ENCODE data around the gene TUT4. TPM values are rescaled to one million over a fixed set of nuclear protein-coding genes. Genes with fewer than 3 reads are reported as not detected.

The TUT4 gene
- total RNA-seq, 2 donors from 2014 or later = 50.7 to 85.8 TPM

DNA sequence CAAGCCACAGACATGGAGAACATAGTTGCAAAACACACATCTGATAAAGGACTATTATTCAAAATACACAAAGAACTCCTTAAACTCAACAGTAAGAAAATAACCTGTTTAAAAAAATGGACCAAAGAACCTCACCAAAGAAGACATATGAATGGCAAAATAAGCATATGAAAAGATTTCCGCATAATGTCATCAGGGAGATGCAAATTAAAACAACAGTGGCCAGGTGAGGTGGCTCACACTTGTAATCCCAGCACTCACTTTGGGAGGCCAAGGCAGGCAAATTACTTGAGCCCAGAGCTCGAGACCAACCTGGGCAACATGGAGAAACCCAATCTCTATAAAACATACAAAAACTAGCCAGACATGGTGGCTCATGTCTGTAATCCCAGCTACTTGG, 98.1 kb downstream of the TUT4 start:
- Mint-ChIP-seq H3K27ac (no peak overlapping the region), H3K27me3 (no peaks in the 10 kb centered on the region), H3K4me3 (no peak overlapping the region), H3K9me3 (no peaks in the 10 kb centered on the region), H3K36me3 (no peaks in the 10 kb centered on the region), H3K4me1 (ENCODE audit: low read depth in 2 of 2) (no peaks in the 10 kb centered on the region)
- no peak for ATAC-seq
- no peak for DNase-seq (ENCODE audit: low spot score)

GRCh38 chr1:52454127-52454526, 98.8 kb downstream of the TUT4 start:
- Mint-ChIP-seq H3K4me1 (ENCODE audit: low read depth in 2 of 2) (no peaks in the 10 kb centered on the region), H3K9me3 (no peaks in the 10 kb centered on the region), H3K36me3 (no peaks in the 10 kb centered on the region), H3K27me3 (no peaks in the 10 kb centered on the region), H3K27ac (no peak overlapping the region), H3K4me3 (no peak overlapping the region)
- no peak for DNase-seq (ENCODE audit: low spot score)
- no peak for ATAC-seq

DNA sequence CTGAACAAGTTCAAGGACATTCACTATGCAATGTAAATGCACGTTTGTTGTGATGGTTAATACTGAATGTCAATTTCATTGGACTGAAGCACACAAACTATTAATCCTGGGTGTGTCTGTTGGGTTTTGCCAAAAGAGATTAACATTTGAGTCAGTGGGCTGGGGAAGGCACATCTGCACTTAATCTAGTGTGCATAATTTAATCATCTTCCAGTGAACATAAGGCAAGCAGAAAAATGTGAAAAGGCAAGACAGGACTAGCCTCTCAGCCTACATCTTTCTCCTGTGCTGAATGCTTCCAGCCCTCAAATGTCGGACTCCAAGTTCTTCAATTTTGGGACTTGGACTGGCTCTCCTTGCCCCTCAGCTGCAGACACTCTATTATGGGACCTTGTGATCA, 108.4 kb downstream of the TUT4 start:
- Mint-ChIP-seq H3K36me3 (peaks cover 4% of the 10 kb centered on the region), H3K4me3 (no peak overlapping the region), H3K27ac (no peak overlapping the region), H3K27me3 (no peaks in the 10 kb centered on the region), H3K9me3 (no peaks in the 10 kb centered on the region), H3K4me1 (ENCODE audit: low read depth in 2 of 2) (no peaks in the 10 kb centered on the region)
- no peak for ATAC-seq
- no peak for DNase-seq (ENCODE audit: low spot score)

DNA sequence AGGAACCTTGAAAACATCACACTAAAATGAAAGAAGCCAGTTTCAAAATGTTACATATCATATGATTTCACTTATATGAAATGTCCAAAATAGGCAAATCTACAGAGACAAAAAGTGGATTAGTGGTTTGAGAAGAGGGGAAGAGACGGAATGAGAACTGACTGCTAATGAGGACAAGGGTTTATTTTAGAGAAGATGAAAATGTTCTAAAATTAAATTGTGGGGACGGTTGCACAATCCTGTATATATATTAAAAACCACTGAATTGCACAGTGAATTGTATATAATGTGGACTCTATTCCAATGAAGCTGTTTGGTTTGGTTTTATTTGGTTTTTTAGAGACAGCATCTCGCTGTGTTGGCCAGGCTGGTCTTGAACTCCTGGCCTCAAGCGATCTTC, 112.9 kb downstream of the TUT4 start:
- no peak overlapping the region for H3K27ac Mint-ChIP-seq
- H3K4me1 Mint-ChIP-seq (ENCODE audit: low read depth in 2 of 2) = no peaks in the 10 kb centered on the region
- no peak for ATAC-seq
- no peaks in the 10 kb centered on the region for H3K9me3 Mint-ChIP-seq
- peaks cover 4% of the 10 kb centered on the region for H3K36me3 Mint-ChIP-seq
- DNase-seq (ENCODE audit: low spot score) = no peak
- H3K27me3 Mint-ChIP-seq = no peaks in the 10 kb centered on the region
- no peak overlapping the region for H3K4me3 Mint-ChIP-seq

DNA sequence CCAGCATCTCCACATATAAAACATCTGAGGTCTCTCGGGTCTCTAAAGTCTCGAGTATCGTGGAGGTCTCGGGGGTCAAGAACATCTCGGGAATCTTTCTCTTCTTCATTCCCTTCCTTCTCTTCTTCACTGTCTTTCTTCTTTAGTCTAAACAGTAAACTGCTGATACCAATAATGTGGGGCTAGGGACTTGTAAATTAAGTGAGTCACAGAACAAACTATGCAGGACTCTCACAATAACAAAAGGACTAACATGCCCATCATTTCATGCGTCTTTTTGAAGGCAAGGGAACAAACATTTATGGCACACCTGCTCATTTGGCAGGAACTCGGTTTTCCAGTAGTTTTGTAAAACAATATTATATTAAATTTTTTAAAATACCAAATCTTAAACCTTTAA, 116.1 kb downstream of the TUT4 start:
- no peak overlapping the region for H3K4me3 Mint-ChIP-seq
- H3K27ac Mint-ChIP-seq = no peak overlapping the region
- H3K9me3 Mint-ChIP-seq = no peaks in the 10 kb centered on the region
- peaks cover 16% of the 10 kb centered on the region for H3K36me3 Mint-ChIP-seq
- H3K27me3 Mint-ChIP-seq = no peaks in the 10 kb centered on the region
- ATAC-seq = no peak
- no peak for DNase-seq (ENCODE audit: low spot score)
- H3K4me1 Mint-ChIP-seq (ENCODE audit: low read depth in 2 of 2) = peaks cover 0 to 3% of the 10 kb centered on the region in 2 donors

GRCh38 chr1:52435650-52436049, 117.2 kb downstream of the TUT4 start:
- Mint-ChIP-seq H3K27ac (no peak overlapping the region), H3K27me3 (no peaks in the 10 kb centered on the region), H3K4me3 (no peak overlapping the region), H3K9me3 (no peaks in the 10 kb centered on the region), H3K4me1 (ENCODE audit: low read depth in 2 of 2) (peaks cover 0 to 3% of the 10 kb centered on the region in 2 donors), H3K36me3 (peaks cover 23% of the 10 kb centered on the region)
- DNase-seq (ENCODE audit: low spot score) (no peak), ATAC-seq (no peak)

DNA sequence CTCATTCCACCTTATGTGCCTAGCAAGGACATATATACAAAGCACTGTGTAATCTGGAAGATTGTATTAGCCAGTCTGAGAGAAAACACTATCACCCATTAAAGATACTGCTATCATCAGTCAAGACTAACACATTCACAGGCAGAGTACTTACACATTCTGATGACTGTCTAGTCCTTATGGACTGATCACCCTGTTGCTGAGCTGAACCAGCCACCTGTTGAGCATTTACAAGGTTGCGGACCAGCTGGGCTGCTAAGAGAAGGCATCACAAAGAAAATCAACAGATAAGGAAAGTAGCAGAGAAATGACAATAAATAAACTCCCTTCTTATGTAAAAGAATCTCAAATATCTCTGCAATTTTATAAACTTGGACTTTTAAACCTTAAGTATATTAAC, 117.7 kb downstream of the TUT4 start:
- Mint-ChIP-seq H3K4me3 (no peak overlapping the region), H3K4me1 (ENCODE audit: low read depth in 2 of 2) (peaks cover 0 to 3% of the 10 kb centered on the region in 2 donors), H3K27ac (no peak overlapping the region), H3K9me3 (no peaks in the 10 kb centered on the region), H3K36me3 (peaks cover 24% of the 10 kb centered on the region), H3K27me3 (no peaks in the 10 kb centered on the region)
- ATAC-seq = no peak
- DNase-seq (ENCODE audit: low spot score) = no peak

DNA sequence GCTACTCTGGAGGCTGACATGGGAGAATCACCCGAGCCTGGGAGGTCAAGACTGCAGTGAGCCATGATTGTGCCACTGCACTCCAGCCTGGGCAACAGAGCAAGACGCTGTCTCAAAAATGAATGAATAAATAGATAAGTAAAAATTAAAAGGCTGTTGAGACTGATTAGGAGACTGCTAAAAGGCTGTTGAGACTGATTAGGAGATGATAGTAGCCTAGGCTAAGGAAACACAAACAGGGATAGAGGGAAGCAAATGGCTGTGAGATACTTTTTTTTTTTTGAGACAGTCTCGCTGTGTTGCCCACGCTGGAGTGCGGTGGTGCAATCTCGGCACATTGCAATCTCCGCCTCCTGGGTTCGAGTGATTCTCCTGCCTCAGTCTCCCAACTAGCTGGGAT, 120.1 kb downstream of the TUT4 start:
- H3K36me3 Mint-ChIP-seq = peaks cover 20% of the 10 kb centered on the region
- H3K9me3 Mint-ChIP-seq = no peaks in the 10 kb centered on the region
- DNase-seq (ENCODE audit: low spot score) (no peak), ATAC-seq (no peak)
- H3K4me3 Mint-ChIP-seq = no peak overlapping the region
- H3K27me3 Mint-ChIP-seq = no peaks in the 10 kb centered on the region
- no peak overlapping the region for H3K27ac Mint-ChIP-seq
- H3K4me1 Mint-ChIP-seq (ENCODE audit: low read depth in 2 of 2) = peaks cover 0 to 3% of the 10 kb centered on the region in 2 donors

- no peaks in the 10 kb centered on the region for H3K27me3 Mint-ChIP-seq
- DNase-seq (ENCODE audit: low spot score) (no peak), ATAC-seq (no peak)
- H3K36me3 Mint-ChIP-seq = peaks cover 19% of the 10 kb centered on the region
- H3K4me3 Mint-ChIP-seq = no peak overlapping the region
- H3K27ac Mint-ChIP-seq = no peak overlapping the region
- no peaks in the 10 kb centered on the region for H3K9me3 Mint-ChIP-seq
- peaks cover 21 to 26% of the 10 kb centered on the region in 2 donors for H3K4me1 Mint-ChIP-seq (ENCODE audit: low read depth in 2 of 2)
Measured at GRCh38 chr1:52427152-52427551, 125.7 kb downstream of the TUT4 start.

- no peaks in the 10 kb centered on the region for H3K9me3 Mint-ChIP-seq
- peaks cover 21 to 26% of the 10 kb centered on the region in 2 donors for H3K4me1 Mint-ChIP-seq (ENCODE audit: low read depth in 2 of 2)
- no peaks in the 10 kb centered on the region for H3K27me3 Mint-ChIP-seq
- H3K36me3 Mint-ChIP-seq = peaks cover 14% of the 10 kb centered on the region
- H3K4me3 Mint-ChIP-seq = no peak overlapping the region
- ATAC-seq (no peak), DNase-seq (ENCODE audit: low spot score) (no peak)
- peak overlapping the region; percentile 55 to 79 for H3K27ac Mint-ChIP-seq
Measured at GRCh38 chr1:52426371-52426770, 126.5 kb downstream of the TUT4 start.

- no peaks in the 10 kb centered on the region for H3K27me3 Mint-ChIP-seq
- H3K4me1 Mint-ChIP-seq (ENCODE audit: low read depth in 2 of 2) = peaks cover 21 to 26% of the 10 kb centered on the region in 2 donors
- no peak for ATAC-seq
- peak overlapping the region; percentile 53 for H3K4me3 Mint-ChIP-seq
- peaks cover 8% of the 10 kb centered on the region for H3K36me3 Mint-ChIP-seq
- no peaks in the 10 kb centered on the region for H3K9me3 Mint-ChIP-seq
- peak overlapping the region; percentile 79 to 93 for H3K27ac Mint-ChIP-seq
- no peak for DNase-seq (ENCODE audit: low spot score)
Measured at GRCh38 chr1:52424813-52425212, 128.1 kb downstream of the TUT4 start.

DNA sequence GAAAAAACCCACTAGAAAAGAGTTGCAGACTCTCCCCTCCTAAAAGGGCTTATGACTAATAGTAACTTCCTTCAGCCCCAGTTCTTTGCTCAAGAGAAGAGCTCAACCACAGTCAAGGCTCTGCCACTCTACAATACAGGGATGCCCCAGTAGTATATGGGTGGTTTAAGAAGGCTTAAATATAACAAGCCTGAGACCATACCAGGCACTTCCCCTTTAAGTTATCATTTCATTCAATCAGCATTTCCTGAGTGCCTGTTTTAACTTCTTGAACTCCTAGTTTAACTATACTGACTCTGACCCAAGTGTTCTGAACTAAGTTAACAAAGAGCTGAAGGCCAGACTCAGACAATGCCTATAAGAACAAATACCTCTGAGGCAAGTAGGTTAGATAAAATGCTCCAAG, 128.7 kb downstream of the TUT4 start:
- peaks cover 8% of the 10 kb centered on the region for H3K36me3 Mint-ChIP-seq
- peaks cover 21 to 26% of the 10 kb centered on the region in 2 donors for H3K4me1 Mint-ChIP-seq (ENCODE audit: low read depth in 2 of 2)
- no peaks in the 10 kb centered on the region for H3K27me3 Mint-ChIP-seq
- peak overlapping the region; percentile 79 to 93 for H3K27ac Mint-ChIP-seq
- H3K4me3 Mint-ChIP-seq = peak overlapping the region; percentile 53
- DNase-seq (ENCODE audit: low spot score) = no peak
- no peaks in the 10 kb centered on the region for H3K9me3 Mint-ChIP-seq
- peak; percentile 86 to 92 for ATAC-seq

GRCh38 chr1:52423771-52424170, 129.1 kb downstream of the TUT4 start:
- Mint-ChIP-seq H3K27me3 (no peaks in the 10 kb centered on the region), H3K9me3 (no peaks in the 10 kb centered on the region), H3K4me1 (ENCODE audit: low read depth in 2 of 2) (peaks cover 21 to 26% of the 10 kb centered on the region in 2 donors), H3K27ac (peak overlapping the region; percentile 79 to 93), H3K4me3 (peak overlapping the region; percentile 53), H3K36me3 (peaks cover 8% of the 10 kb centered on the region)
- DNase-seq (ENCODE audit: low spot score) (peak; percentile 67), ATAC-seq (peak; percentile 90 to 94)

- ATAC-seq (no peak), DNase-seq (ENCODE audit: low spot score) (no peak)
- no peaks in the 10 kb centered on the region for H3K27me3 Mint-ChIP-seq
- H3K27ac Mint-ChIP-seq = no peak overlapping the region
- H3K4me3 Mint-ChIP-seq = no peak overlapping the region
- no peaks in the 10 kb centered on the region for H3K9me3 Mint-ChIP-seq
- peaks cover 8% of the 10 kb centered on the region for H3K36me3 Mint-ChIP-seq
- peaks cover 21 to 26% of the 10 kb centered on the region in 2 donors for H3K4me1 Mint-ChIP-seq (ENCODE audit: low read depth in 2 of 2)
Measured at GRCh38 chr1:52423055-52423454, 129.8 kb downstream of the TUT4 start.

GRCh38 chr1:52420713-52421112, 132.2 kb downstream of the TUT4 start:
- ATAC-seq (no peak), DNase-seq (ENCODE audit: low spot score) (no peak)
- Mint-ChIP-seq H3K27me3 (no peaks in the 10 kb centered on the region), H3K36me3 (peaks cover 17% of the 10 kb centered on the region), H3K27ac (no peak overlapping the region), H3K4me3 (no peak overlapping the region), H3K9me3 (no peaks in the 10 kb centered on the region), H3K4me1 (ENCODE audit: low read depth in 2 of 2) (peaks cover 19 to 28% of the 10 kb centered on the region in 2 donors)
